GM12878 (cell line): ENCODE measurements around the gene PAX2. TPM values are rescaled to one million over a fixed set of nuclear protein-coding genes. Genes with fewer than 3 reads are reported as not detected.

Experiments used
- ATAC-seq: fragments of 200-7000 bp; cut with Tn5 transposase; 3 replicates; pipeline ENCODE4 v1.9.1; 2020; ENCODE audit warnings: mild to moderate bottlenecking, moderate library complexity
- BruUV-seq: library from RNA; stranded (reverse); fragments of 400-500 nt; replicated peaks from 2 replicates; lab custom pipeline; 2021; lab: Mats Ljungman, UMichigan
- CTCF ChIA-PET: fragments of 300-600 bp; sonication (Branson Sonifier 250); formaldehyde crosslinking; extraction: SDS; loops from one replicate; lab custom pipeline; 2021; ENCODE audit warnings: inconsistent platforms; lab: Yijun Ruan, JAX
- POLR2A ChIA-PET: fragments of 350-600 bp; formaldehyde crosslinking; extraction: SDS; loops from one replicate; lab custom pipeline; 2021; ENCODE audit warnings: inconsistent platforms; lab: Charles Lee
- RAD21 ChIA-PET: fragments of 300-600 bp; sonication (Branson Sonifier 250); formaldehyde crosslinking; loops from one replicate; lab custom pipeline; 2023; ENCODE audit warnings: antibody characterized with exemption; ENCODE audit not compliant: unreplicated experiment; lab: Charles Lee
- SMC1A ChIA-PET: fragments of 300-600 bp; sonication (Branson Sonifier 250); formaldehyde crosslinking; loops from one replicate; lab custom pipeline; 2023; ENCODE audit not compliant: unreplicated experiment, uncharacterized antibody; lab: Charles Lee
- DNase-seq: peaks from one replicate; pipeline ENCODE4 v3.0.0-alpha.2; 2011; ENCODE audit warnings: low read depth, low spot score
- FAIRE-seq: peaks from 3 replicates; lab custom pipeline; 2011; peaks lifted over from hg19 to GRCh38; lab: Jason Lieb, UNC
- H2AFZ ChIP-seq: 2 replicates; pipeline ENCODE4 v1.6.0; 2011; ENCODE audit warnings: low read depth, low read length, control low read depth; ENCODE audit not compliant: control insufficient read depth
- H3K27ac ChIP-seq: 2 replicates; pipeline ENCODE4 v1.5.1; 2011; ENCODE audit warnings: control low read depth; ENCODE audit not compliant: control insufficient read depth, insufficient read depth
- H3K27me3 ChIP-seq, 2 experiments: replicated peaks in 1 of 2; 2 replicates each; pipeline versions ENCODE4 v1.6.0 to v1.6.1; 2011; ENCODE audit warnings: low read length in 1 of 2; ENCODE audit not compliant: control insufficient read depth in 2 of 2, insufficient read depth in 2 of 2
- H3K36me3 ChIP-seq, 2 experiments: 2 replicates each; pipeline ENCODE4 v1.5.1; 2011; ENCODE audit warnings: low read length in 1 of 2; ENCODE audit not compliant: control insufficient read depth in 2 of 2, insufficient read depth in 2 of 2
- H3K4me1 ChIP-seq: 2 replicates; pipeline ENCODE4 v1.6.1; 2011; ENCODE audit warnings: mild to moderate bottlenecking, low read length, moderate library complexity, mixed read lengths; ENCODE audit not compliant: control insufficient read depth, insufficient read depth
- H3K4me2 ChIP-seq: 2 replicates; pipeline ENCODE4 v1.6.0; 2011; ENCODE audit warnings: control low read depth; ENCODE audit not compliant: control insufficient read depth, insufficient read depth
- H3K4me3 ChIP-seq: fragments of 200-600 bp; sonication (generic); 2 replicates; pipeline ENCODE4 v1.5.1; 2016
- H3K79me2 ChIP-seq: 2 replicates; pipeline ENCODE4 v1.6.0; 2011; ENCODE audit warnings: low read length; ENCODE audit not compliant: control insufficient read depth, insufficient read depth
- H3K9ac ChIP-seq: 2 replicates; pipeline ENCODE4 v1.8.0; 2011; ENCODE audit warnings: low read length, control low read depth, mixed read lengths; ENCODE audit not compliant: control insufficient read depth, insufficient read depth
- H3K9me3 ChIP-seq: replicated peaks from 3 replicates; pipeline ENCODE4 v1.5.1; 2011; ENCODE audit warnings: mild to moderate bottlenecking, low read length; ENCODE audit not compliant: control insufficient read depth, insufficient read depth
- H4K20me1 ChIP-seq: 2 replicates; pipeline ENCODE4 v1.6.0; 2011; ENCODE audit not compliant: control insufficient read depth, insufficient read depth
- BMI1 ChIP-seq: fragments of 450-650 bp; IDR thresholded peaks from 2 replicates; pipeline ENCODE4 v1.6.1; 2016; ENCODE audit warnings: mild to moderate bottlenecking, moderate library complexity, borderline replicate concordance
- ELK1 ChIP-seq: IDR thresholded peaks from 2 replicates; pipeline ENCODE4 v1.6.1; 2012; ENCODE audit warnings: low read depth, low read length, improper control_type of control experiment
- GABPA ChIP-seq: IDR thresholded peaks from 2 replicates; pipeline ENCODE4 v1.6.1; 2014; ENCODE audit warnings: antibody characterized with exemption, low read depth, mild to moderate bottlenecking, inconsistent platforms
- KAT2A ChIP-seq: conservative IDR thresholded peaks from 2 replicates; pipeline ENCODE4 v1.6.1; 2011; ENCODE audit warnings: low read depth, low read length; ENCODE audit not compliant: control insufficient read depth
- KDM1A ChIP-seq: fragments of 200-600 bp; sonication (generic); IDR thresholded peaks from 2 replicates; pipeline ENCODE4 v1.6.1; 2016; ENCODE audit warnings: borderline replicate concordance
- MEF2A ChIP-seq: IDR thresholded peaks from 2 replicates; pipeline ENCODE4 v1.6.1; 2011; ENCODE audit warnings: low read depth, mild to moderate bottlenecking, low read length, moderate library complexity; ENCODE audit not compliant: insufficient read depth
- NR2F1 ChIP-seq: fragments of 450-650 bp; conservative IDR thresholded peaks from 2 replicates; pipeline ENCODE4 v1.6.1; 2017; ENCODE audit warnings: mild to moderate bottlenecking
- RAD51 ChIP-seq: fragments of 450-650 bp; IDR thresholded peaks from 2 replicates; pipeline ENCODE4 v1.6.1; 2016; ENCODE audit warnings: moderate library complexity, mild to moderate bottlenecking, inconsistent platforms
- SMAD1 ChIP-seq: fragments of 450-650 bp; IDR thresholded peaks from 2 replicates; pipeline ENCODE4 v1.6.1; 2018; ENCODE audit warnings: mild to moderate bottlenecking, low read depth; ENCODE audit not compliant: partially characterized antibody
- SREBF1 ChIP-seq: IDR thresholded peaks from 2 replicates; pipeline ENCODE4 v1.6.1; 2012; ENCODE audit warnings: mild to moderate bottlenecking, low read length
- SUPT20H ChIP-seq: IDR thresholded peaks from 2 replicates; pipeline ENCODE4 v1.6.1; 2011; ENCODE audit warnings: low read depth, mild to moderate bottlenecking, low read length, moderate library complexity, borderline replicate concordance; ENCODE audit not compliant: control insufficient read depth
- ZSCAN29 ChIP-seq: fragments of 450-650 bp; IDR thresholded peaks from 2 replicates; pipeline ENCODE4 v1.6.1; 2017; ENCODE audit warnings: mild to moderate bottlenecking, moderate library complexity
- WGBS: methylation state at CpG from one replicate; pipeline ENCODE4 v1.1.6; 2016; ENCODE audit warnings: low lambda C conversion rate; ENCODE audit not compliant: insufficient replicate concordance, insufficient coverage; ENCODE audit errors: missing lambda C conversion rate; 5-methylcytosine and 5-hydroxymethylcytosine counted together
- in situ Hi-C: fragments of 300-500 bp; cut with MboI; formaldehyde crosslinking; loops from 9 replicates; pipeline ENCODE4 v1.14.3; 2018; ENCODE audit warnings: mixed read lengths
- intact Hi-C: fragments of 100-400 bp; cut with micrococcal nuclease; formaldehyde crosslinking; loops from one replicate; pipeline ENCODE4 v1.14.2; 2022; ENCODE audit not compliant: unreplicated experiment
- polyA plus RNA-seq, 11 experiments: library from polyadenylated mRNA; depleted of rRNA in 4 of 11; unstranded in 6 of 11; stranded (reverse) in 5 of 11; fragments of >200 nt; fragmentation: Nextera tagmentation in 4 of 11; fragmentation: Illumina TruSeq in 1 of 11; extraction: Ambion mirVana in 4 of 11; extraction: Trizol in 1 of 11; gene quantifications; 1 replicate in 1 of 11; 2 replicates in 10 of 11; pipeline versions ENCODE4 v1.2.1 to v1.2.3, GENCODE V29; 2011 to 2016; ENCODE audit warnings: inconsistent platforms in 2 of 11, missing spikeins in 2 of 11, low read depth in 1 of 11
- total RNA-seq, 4 experiments: library from RNA; depleted of rRNA in 3 of 4; stranded (reverse); fragments of >200 nt in 3 of 4; fragmentation: Illumina TruSeq in 1 of 4; extraction: Trizol in 1 of 4; gene quantifications; 2 replicates each; pipeline versions ENCODE4 v1.2.1 to v1.2.3, GENCODE V29; 2013 to 2021
- TF ChIP-seq, protein P1 (sequence below): IDR thresholded peaks from 2 replicates; pipeline ENCODE4 v1.6.1; 2011; ENCODE audit warnings: borderline replicate concordance, low read depth, mild to moderate bottlenecking, moderate library complexity, mixed read lengths, low read length; ENCODE audit not compliant: insufficient read depth; ENCODE audit errors: extremely low read length
- TF ChIP-seq, protein P2 (sequence below): fragments of 450-650 bp; IDR thresholded peaks from 2 replicates; pipeline ENCODE4 v1.6.1; 2016; ENCODE audit warnings: mild to moderate bottlenecking
- TF ChIP-seq, protein P3 (sequence below): fragments of 450-650 bp; IDR thresholded peaks from 2 replicates; pipeline ENCODE4 v1.6.1; 2017; ENCODE audit warnings: low read depth, mild to moderate bottlenecking, moderate library complexity

Gene PAX2
- total and polyA plus RNA-seq, 10 of the 15 experiments (the other 5 are each of a cell fraction or from before 2014, with no cell fraction given) = not detected

DNA sequence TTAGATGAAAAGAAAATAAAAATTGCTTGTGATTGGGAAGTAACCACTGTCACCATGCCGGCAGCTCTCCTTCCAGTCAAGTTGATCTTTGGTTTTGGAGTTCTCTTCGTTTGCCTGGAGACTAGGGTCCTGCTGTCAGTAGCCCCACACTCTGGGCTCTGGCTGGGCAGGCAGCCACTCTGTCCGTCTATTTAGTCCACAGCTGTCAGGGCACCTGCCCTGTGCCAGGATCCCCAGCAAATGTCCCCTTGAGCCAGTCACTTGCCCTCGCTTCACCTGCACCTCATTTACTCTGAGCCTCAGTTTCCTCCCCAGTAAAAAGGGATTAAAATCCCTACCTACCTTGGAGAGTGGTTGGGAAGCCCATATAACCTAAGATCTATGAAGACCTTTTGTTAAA, 55.5 kb downstream of the PAX2 start (continued):
- TF ChIP-seq, protein P1, sequence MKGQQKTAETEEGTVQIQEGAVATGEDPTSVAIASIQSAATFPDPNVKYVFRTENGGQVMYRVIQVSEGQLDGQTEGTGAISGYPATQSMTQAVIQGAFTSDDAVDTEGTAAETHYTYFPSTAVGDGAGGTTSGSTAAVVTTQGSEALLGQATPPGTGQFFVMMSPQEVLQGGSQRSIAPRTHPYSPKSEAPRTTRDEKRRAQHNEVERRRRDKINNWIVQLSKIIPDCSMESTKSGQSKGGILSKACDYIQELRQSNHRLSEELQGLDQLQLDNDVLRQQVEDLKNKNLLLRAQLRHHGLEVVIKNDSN = no peak
- TF ChIP-seq SREBF1 = no peak
- TF ChIP-seq, all 136 proteins: peak for 0

- BruUV-seq = no TSS peak
- TF ChIP-seq ELK1 (no peak), NR2F1 (no peak), SUPT20H (no peak), SMAD1 (no peak), RAD51 (no peak), KDM1A (no peak), KAT2A (no peak), GABPA (no peak), ZSCAN29 (no peak), BMI1 (no peak), MEF2A (no peak)
- TF ChIP-seq, protein P2, sequence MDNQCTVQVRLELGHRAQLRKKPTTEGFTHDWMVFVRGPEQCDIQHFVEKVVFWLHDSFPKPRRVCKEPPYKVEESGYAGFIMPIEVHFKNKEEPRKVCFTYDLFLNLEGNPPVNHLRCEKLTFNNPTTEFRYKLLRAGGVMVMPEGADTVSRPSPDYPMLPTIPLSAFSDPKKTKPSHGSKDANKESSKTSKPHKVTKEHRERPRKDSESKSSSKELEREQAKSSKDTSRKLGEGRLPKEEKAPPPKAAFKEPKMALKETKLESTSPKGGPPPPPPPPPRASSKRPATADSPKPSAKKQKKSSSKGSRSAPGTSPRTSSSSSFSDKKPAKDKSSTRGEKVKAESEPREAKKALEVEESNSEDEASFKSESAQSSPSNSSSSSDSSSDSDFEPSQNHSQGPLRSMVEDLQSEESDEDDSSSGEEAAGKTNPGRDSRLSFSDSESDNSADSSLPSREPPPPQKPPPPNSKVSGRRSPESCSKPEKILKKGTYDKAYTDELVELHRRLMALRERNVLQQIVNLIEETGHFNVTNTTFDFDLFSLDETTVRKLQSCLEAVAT = no peak
- TF ChIP-seq, protein P3, sequence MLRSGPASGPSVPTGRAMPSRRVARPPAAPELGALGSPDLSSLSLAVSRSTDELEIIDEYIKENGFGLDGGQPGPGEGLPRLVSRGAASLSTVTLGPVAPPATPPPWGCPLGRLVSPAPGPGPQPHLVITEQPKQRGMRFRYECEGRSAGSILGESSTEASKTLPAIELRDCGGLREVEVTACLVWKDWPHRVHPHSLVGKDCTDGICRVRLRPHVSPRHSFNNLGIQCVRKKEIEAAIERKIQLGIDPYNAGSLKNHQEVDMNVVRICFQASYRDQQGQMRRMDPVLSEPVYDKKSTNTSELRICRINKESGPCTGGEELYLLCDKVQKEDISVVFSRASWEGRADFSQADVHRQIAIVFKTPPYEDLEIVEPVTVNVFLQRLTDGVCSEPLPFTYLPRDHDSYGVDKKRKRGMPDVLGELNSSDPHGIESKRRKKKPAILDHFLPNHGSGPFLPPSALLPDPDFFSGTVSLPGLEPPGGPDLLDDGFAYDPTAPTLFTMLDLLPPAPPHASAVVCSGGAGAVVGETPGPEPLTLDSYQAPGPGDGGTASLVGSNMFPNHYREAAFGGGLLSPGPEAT = no peak
Observed at GRCh38 chr10:100802196-100802595, 56.8 kb downstream of the PAX2 start.

More at GRCh38 chr10:100802196-100802595, 56.8 kb downstream of the PAX2 start:
- Histone ChIP-seq H3K4me3 (no peak overlapping the region), H3K27me3 (peaks cover 5 to 15% of the 10 kb centered on the region in 2 experiments), H3K27ac (no peak overlapping the region), H3K9me3 (no peaks in the 10 kb centered on the region), H2AFZ (no peak overlapping the region), H4K20me1 (no peaks in the 10 kb centered on the region), H3K4me2 (no peak overlapping the region), H3K9ac (no peak overlapping the region), H3K79me2 (no peaks in the 10 kb centered on the region), H3K36me3 (no peaks in the 10 kb centered on the region), H3K4me1 (no peaks in the 10 kb centered on the region)
- RAD21 ChIA-PET = no interaction called here
- intact Hi-C loops (no loop called here), in situ Hi-C loops (no loop called here)
- FAIRE-seq (no peak), ATAC-seq (no peak), DNase-seq (no peak)
- 20% methylated on average over 2 of the region's 2 CpGs for WGBS
- CTCF ChIA-PET = no interaction called here
- POLR2A ChIA-PET = interaction anchor here (1.0 to 1.1 kb wide), 2 partner anchors 13 to 18 kb away, joined by 3 to 4 read pairs; no protein-coding TSS in a partner anchor
- SMC1A ChIA-PET = no interaction called here
